Caco-2 (cell line): ENCODE measurements around the gene OBI1. TPM values are rescaled to one million over a fixed set of nuclear protein-coding genes. Genes with fewer than 3 reads are reported as not detected.
A peak's percentile ranks its signal among the peaks of the same experiment; 100 is the strongest.

Source experiments
- BruUV-seq: library from RNA; stranded (reverse); fragments of 400-500 nt; replicated peaks from 2 replicates; lab custom pipeline; 2021; lab: Mats Ljungman, UMichigan
- CTCF ChIA-PET: fragments of 300-600 bp; sonication (Branson Sonifier 250); formaldehyde crosslinking; loops from one replicate; lab custom pipeline; 2022; ENCODE audit warnings: antibody characterized with exemption; lab: Charles Lee
- POLR2A ChIA-PET: fragments of 300-600 bp; sonication (Branson Sonifier 250); formaldehyde crosslinking; loops from one replicate; lab custom pipeline; 2022; ENCODE audit warnings: antibody characterized with exemption; lab: Charles Lee
- DNase-seq, 2 experiments: peaks; one replicate each; pipeline versions ENCODE4 v3.0.0 to v3.0.0-alpha.2; 2020 to 2022
- H3K27me3 ChIP-seq: replicated peaks from 2 replicates; pipeline ENCODE4 v1.6.0; 2011; ENCODE audit warnings: low read length; ENCODE audit not compliant: control insufficient read depth, insufficient read depth
- H3K36me3 ChIP-seq: 2 replicates; pipeline ENCODE4 v1.5.1; 2011; ENCODE audit warnings: low read length; ENCODE audit not compliant: control insufficient read depth, insufficient read depth
- H3K4me1 ChIP-seq: fragments of 250-450 bp; sonication (Bioruptor Pico); 2 replicates; pipeline ENCODE4 v1.5.1; 2020; ENCODE audit warnings: mild to moderate bottlenecking
- H3K4me3 ChIP-seq: 2 replicates; pipeline ENCODE4 v1.5.1; 2011; ENCODE audit warnings: low read depth, mild to moderate bottlenecking, control low read depth, low read length
- H3K9me3 ChIP-seq: fragments of 250-450 bp; sonication (Bioruptor Pico); 2 replicates; pipeline ENCODE4 v1.5.1; 2020; ENCODE audit warnings: mild to moderate bottlenecking, moderate library complexity
- H3K27ac Mint-ChIP-seq: one replicate; pipeline ENCODE4 v1.8.0; 2022; ENCODE audit warnings: mixed read lengths; ENCODE audit not compliant: unreplicated experiment
- H3K27me3 Mint-ChIP-seq: one replicate; pipeline ENCODE4 v1.8.0; 2022; ENCODE audit warnings: mixed read lengths; ENCODE audit not compliant: insufficient read depth, unreplicated experiment
- H3K36me3 Mint-ChIP-seq: one replicate; pipeline ENCODE4 v1.8.0; 2022; ENCODE audit warnings: mild to moderate bottlenecking, mixed read lengths; ENCODE audit not compliant: insufficient read depth, unreplicated experiment
- H3K4me1 Mint-ChIP-seq: one replicate; pipeline ENCODE4 v1.8.0; 2022; ENCODE audit warnings: low read depth, mixed read lengths; ENCODE audit not compliant: unreplicated experiment
- H3K4me3 Mint-ChIP-seq: one replicate; pipeline ENCODE4 v1.8.0; 2022; ENCODE audit warnings: mild to moderate bottlenecking, moderate library complexity, mixed read lengths; ENCODE audit not compliant: unreplicated experiment
- H3K9me3 Mint-ChIP-seq: one replicate; pipeline ENCODE4 v1.8.0; 2022; ENCODE audit warnings: mixed read lengths; ENCODE audit not compliant: unreplicated experiment
- CTCF ChIP-seq, 2 experiments: fragments of 200-600 bp in 1 of 2; IDR thresholded peaks; 1 replicate in 1 of 2; 2 replicates in 1 of 2; pipeline versions ENCODE4 v1.5.1 to v1.8.0; 2011 to 2022; ENCODE audit warnings: antibody characterized with exemption in 1 of 2, control low read depth in 1 of 2, inconsistent platforms in 1 of 2, low read depth in 1 of 2, low read length in 1 of 2, mild to moderate bottlenecking in 1 of 2, moderate library complexity in 1 of 2; ENCODE audit not compliant: insufficient read depth in 1 of 2, severe bottlenecking in 1 of 2, unreplicated experiment in 1 of 2
- intact Hi-C: fragments of 100-400 bp; cut with micrococcal nuclease; formaldehyde crosslinking; loops from one replicate; pipeline ENCODE4 v1.10.0; 2022; ENCODE audit not compliant: unreplicated experiment
- total RNA-seq: library from RNA; stranded (reverse); gene quantifications from 2 replicates; pipeline ENCODE4 v1.2.3, GENCODE V29; 2022

OBI1 gene
- total RNA-seq, 1 experiment from 2014 or later: 19.9 TPM

GRCh38 chr13:78608688-78609463 lies 50.1 kb downstream of the OBI1 start:
- Mint-ChIP-seq H3K9me3 (no peaks in the 10 kb centered on the region), H3K36me3 (no peaks in the 10 kb centered on the region), H3K4me3 (peak overlapping the region; percentile 72), H3K27ac (no peak overlapping the region), H3K27me3 (peaks cover 3% of the 10 kb centered on the region), H3K4me1 (no peaks in the 10 kb centered on the region)
- Histone ChIP-seq H3K4me1 (peaks cover 7% of the 10 kb centered on the region; the same call in 1 of the 2 replicates), H3K9me3 (no peaks in the 10 kb centered on the region), H3K36me3 (no peaks in the 10 kb centered on the region), H3K4me3 (peak overlapping the region; percentile 52), H3K27me3 (no peaks in the 10 kb centered on the region)
- TF ChIP-seq CTCF (IDR thresholded peaks at IDR 0.05; ENCODE audit: insufficient read depth in 1 of 2, low read depth in 1 of 2, low read length in 1 of 2, severe bottlenecking in 1 of 2, unreplicated experiment in 1 of 2): no peak
- DNase-seq: no peak
- no TSS peak for BruUV-seq
- CTCF ChIA-PET: no interaction called here
- intact Hi-C loops: loop anchor here (2.0 to 10.0 kb wide), 3 partner anchors 22 to 364 kb away; no protein-coding TSS in a partner anchor
- POLR2A ChIA-PET: no interaction called here

GRCh38 chr13:78608252-78608687 lies 50.7 kb downstream of the OBI1 start:
- peaks cover 4% of the 10 kb centered on the region for H3K36me3 Mint-ChIP-seq
- H3K27ac Mint-ChIP-seq: no peak overlapping the region
- Histone ChIP-seq H3K27me3 (no peaks in the 10 kb centered on the region), H3K9me3 (no peaks in the 10 kb centered on the region), H3K4me3 (no peak overlapping the region), H3K36me3 (no peaks in the 10 kb centered on the region), H3K4me1 (peaks cover 7% of the 10 kb centered on the region; the same call in 1 of the 2 replicates)
- intact Hi-C loops: loop anchor here (2.0 to 10.0 kb wide), 3 partner anchors 23 to 363 kb away; no protein-coding TSS in a partner anchor
- no peak for DNase-seq
- H3K27me3 Mint-ChIP-seq: peaks cover 3% of the 10 kb centered on the region
- CTCF ChIA-PET: no interaction called here
- POLR2A ChIA-PET: no interaction called here
- H3K4me3 Mint-ChIP-seq: peak overlapping the region; percentile 57
- no peaks in the 10 kb centered on the region for H3K4me1 Mint-ChIP-seq
- H3K9me3 Mint-ChIP-seq: no peaks in the 10 kb centered on the region
- no TSS peak for BruUV-seq
- TF ChIP-seq CTCF (IDR thresholded peaks at IDR 0.05; ENCODE audit: insufficient read depth in 1 of 2, low read depth in 1 of 2, low read length in 1 of 2, severe bottlenecking in 1 of 2, unreplicated experiment in 1 of 2): no peak

GRCh38 chr13:78607409-78608251 lies 51.3 kb downstream of the OBI1 start:
- H3K4me1 Mint-ChIP-seq: no peaks in the 10 kb centered on the region
- POLR2A ChIA-PET: no interaction called here

More at GRCh38 chr13:78607409-78608251, 51.3 kb downstream of the OBI1 start:
- no TSS peak for BruUV-seq
- H3K4me1 ChIP-seq: peaks cover 7% of the 10 kb centered on the region; the same call in 1 of the 2 replicates
- no peaks in the 10 kb centered on the region for H3K36me3 ChIP-seq
- no peak for DNase-seq
- no peak overlapping the region for H3K4me3 ChIP-seq
- no peak overlapping the region for H3K27ac Mint-ChIP-seq
- peaks cover 6% of the 10 kb centered on the region for H3K36me3 Mint-ChIP-seq
- TF ChIP-seq CTCF (IDR thresholded peaks at IDR 0.05; ENCODE audit: insufficient read depth in 1 of 2, low read depth in 1 of 2, low read length in 1 of 2, severe bottlenecking in 1 of 2, unreplicated experiment in 1 of 2): no peak
- CTCF ChIA-PET: no interaction called here
- H3K9me3 ChIP-seq: no peaks in the 10 kb centered on the region
- intact Hi-C loops: loop anchor here (2.0 to 10.0 kb wide), 3 partner anchors 23 to 363 kb away; no protein-coding TSS in a partner anchor
- H3K9me3 Mint-ChIP-seq: no peaks in the 10 kb centered on the region
- no peaks in the 10 kb centered on the region for H3K27me3 ChIP-seq
- H3K4me3 Mint-ChIP-seq: peak overlapping the region; percentile 23
- peaks cover 3% of the 10 kb centered on the region for H3K27me3 Mint-ChIP-seq
